SK-N-SH treated with all-trans-retinoic acid at 6 μM for 48 hours (cell line): ENCODE data around the gene ARID5A.

ENCODE experiments used
- ATAC-seq: fragments of 200-7000 bp; cut with Tn5 transposase; 3 replicates; pipeline ENCODE4 v1.9.1; 2020; ENCODE audit warnings: mild to moderate bottlenecking, moderate library complexity
- ARNTL ChIP-seq: fragments of 450-650 bp; formaldehyde crosslinking; IDR thresholded peaks from 2 replicates; pipeline ENCODE4 v1.5.0; 2020; ENCODE audit warnings: low read depth, mild to moderate bottlenecking, moderate library complexity, borderline replicate concordance
- CSDC2 ChIP-seq: fragments of 250-450 bp; sonication (Bioruptor Pico); IDR thresholded peaks from 2 replicates; pipeline ENCODE4 v1.5.0; 2020; ENCODE audit warnings: mild to moderate bottlenecking, moderate library complexity
- ESRRG ChIP-seq: fragments of 250-450 bp; sonication (Bioruptor Pico); IDR thresholded peaks from 2 replicates; pipeline ENCODE4 v1.6.1; 2021; ENCODE audit warnings: mild to moderate bottlenecking
- GLIS3 ChIP-seq: fragments of 250-450 bp; sonication (Bioruptor Pico); IDR thresholded peaks from 2 replicates; pipeline ENCODE4 v1.5.0; 2020; ENCODE audit warnings: mild to moderate bottlenecking, moderate library complexity
- ISL1 ChIP-seq: fragments of 250-450 bp; sonication (Bioruptor Pico); IDR thresholded peaks from 2 replicates; pipeline ENCODE4 v2.1.2; 2022; ENCODE audit warnings: mild to moderate bottlenecking, moderate library complexity
- OSR1 ChIP-seq: fragments of 250-450 bp; sonication (Bioruptor Pico); IDR thresholded peaks from 2 replicates; pipeline ENCODE4 v1.8.0; 2022; ENCODE audit warnings: moderate library complexity, mild to moderate bottlenecking, inconsistent platforms
- PPARA ChIP-seq: fragments of 250-450 bp; sonication (Bioruptor Pico); IDR thresholded peaks from 2 replicates; pipeline ENCODE4 v1.5.0; 2020; ENCODE audit warnings: mild to moderate bottlenecking, borderline replicate concordance
- RARB ChIP-seq: fragments of 250-450 bp; sonication (Bioruptor Pico); IDR thresholded peaks from 2 replicates; pipeline ENCODE4 v1.8.0; 2021; ENCODE audit warnings: mild to moderate bottlenecking, moderate library complexity
- SNAI2 ChIP-seq: fragments of 250-450 bp; sonication (Bioruptor Pico); IDR thresholded peaks from 2 replicates; pipeline ENCODE4 v1.5.0; 2020; ENCODE audit warnings: mild to moderate bottlenecking, moderate library complexity
- TCF4 ChIP-seq: fragments of 250-450 bp; sonication (Bioruptor Pico); IDR thresholded peaks from 2 replicates; pipeline ENCODE4 v1.8.0; 2021; ENCODE audit warnings: mild to moderate bottlenecking, moderate library complexity, borderline replicate concordance
- TOX ChIP-seq: fragments of 250-450 bp; sonication (Bioruptor Pico); IDR thresholded peaks from 2 replicates; pipeline ENCODE4 v1.8.0; 2021; ENCODE audit warnings: mild to moderate bottlenecking, moderate library complexity, borderline replicate concordance
- ZFP3 ChIP-seq: fragments of 250-450 bp; sonication (Bioruptor Pico); IDR thresholded peaks from 2 replicates; pipeline ENCODE4 v1.5.0; 2020; ENCODE audit warnings: mild to moderate bottlenecking, moderate library complexity
- ZFP30 ChIP-seq: fragments of 450-650 bp; formaldehyde crosslinking; IDR thresholded peaks from 2 replicates; pipeline ENCODE4 v1.5.0; 2022; ENCODE audit warnings: mild to moderate bottlenecking, moderate library complexity
- ZNF565 ChIP-seq: fragments of 450-650 bp; formaldehyde crosslinking; conservative IDR thresholded peaks from 2 replicates; pipeline ENCODE4 v1.5.0; 2020; ENCODE audit warnings: low read depth, mild to moderate bottlenecking, moderate library complexity
- TF ChIP-seq, protein P1 (sequence below): fragments of 250-450 bp; sonication (Bioruptor Pico); IDR thresholded peaks from 2 replicates; pipeline ENCODE4 v1.5.1; 2021; ENCODE audit warnings: mild to moderate bottlenecking, moderate library complexity
- TF ChIP-seq, protein P2 (sequence below): fragments of 250-450 bp; sonication (Bioruptor Pico); IDR thresholded peaks from 2 replicates; pipeline ENCODE4 v1.5.1; 2020; ENCODE audit warnings: low read depth, mild to moderate bottlenecking, moderate library complexity
- TF ChIP-seq, protein P3 (sequence below): fragments of 250-450 bp; sonication (Bioruptor Pico); IDR thresholded peaks from 2 replicates; pipeline ENCODE4 v1.5.0; 2020; ENCODE audit warnings: mild to moderate bottlenecking, moderate library complexity
- TF ChIP-seq, protein P4 (sequence below): fragments of 250-450 bp; sonication (Bioruptor Pico); IDR thresholded peaks from 2 replicates; pipeline ENCODE4 v1.8.0; 2020; ENCODE audit warnings: mild to moderate bottlenecking, moderate library complexity, borderline replicate concordance
- TF ChIP-seq, protein P5 (sequence below): fragments of 250-450 bp; sonication (Bioruptor Pico); IDR thresholded peaks from 2 replicates; pipeline ENCODE4 v1.8.0; 2021; ENCODE audit warnings: low read depth, mild to moderate bottlenecking, moderate library complexity, borderline replicate concordance

ARID5A gene

DNA sequence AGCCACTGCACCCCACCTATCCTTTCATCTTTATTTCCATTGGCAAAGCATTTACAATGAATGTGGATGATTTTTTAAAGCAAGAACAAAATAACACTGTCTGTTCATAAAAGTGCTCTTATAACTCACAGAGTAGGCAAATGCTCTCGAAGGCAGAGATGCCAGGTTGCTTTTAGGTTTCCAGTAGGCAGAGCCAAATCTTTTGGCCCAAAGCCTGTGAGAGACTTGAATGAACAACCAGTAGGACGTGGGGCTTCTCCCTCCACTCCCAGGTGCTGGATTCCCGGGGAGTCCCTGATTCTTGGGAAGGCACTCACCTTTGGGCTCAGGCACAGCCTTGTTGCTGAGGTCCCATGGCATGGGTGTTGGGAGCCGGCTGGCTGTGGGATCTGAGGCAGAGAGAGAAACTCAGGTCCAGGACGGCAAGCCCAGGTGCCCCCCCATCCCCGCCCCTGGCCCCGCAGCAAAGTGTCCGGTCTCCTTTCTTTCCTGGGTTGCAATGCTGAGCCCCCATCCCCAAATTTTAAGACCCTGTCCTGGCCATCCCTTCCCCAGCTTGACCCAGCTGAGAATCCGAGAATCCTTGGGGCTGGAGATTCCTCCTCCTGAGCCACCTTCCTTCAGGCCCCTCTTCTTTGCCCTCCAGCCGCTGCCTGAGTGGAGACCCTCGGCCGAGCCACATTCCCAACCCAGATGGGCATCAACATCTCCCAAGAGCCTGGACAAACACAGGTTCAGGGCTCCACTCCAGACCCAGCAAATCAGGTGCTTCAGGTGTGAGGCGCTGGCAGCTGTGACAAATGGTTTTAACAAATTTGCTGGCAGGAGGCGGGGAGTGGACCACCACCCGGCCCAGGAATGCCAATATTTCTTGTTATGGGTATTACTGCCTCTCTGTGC is 37.2 kb upstream of the ARID5A start (continued):
- TF ChIP-seq, protein P1, sequence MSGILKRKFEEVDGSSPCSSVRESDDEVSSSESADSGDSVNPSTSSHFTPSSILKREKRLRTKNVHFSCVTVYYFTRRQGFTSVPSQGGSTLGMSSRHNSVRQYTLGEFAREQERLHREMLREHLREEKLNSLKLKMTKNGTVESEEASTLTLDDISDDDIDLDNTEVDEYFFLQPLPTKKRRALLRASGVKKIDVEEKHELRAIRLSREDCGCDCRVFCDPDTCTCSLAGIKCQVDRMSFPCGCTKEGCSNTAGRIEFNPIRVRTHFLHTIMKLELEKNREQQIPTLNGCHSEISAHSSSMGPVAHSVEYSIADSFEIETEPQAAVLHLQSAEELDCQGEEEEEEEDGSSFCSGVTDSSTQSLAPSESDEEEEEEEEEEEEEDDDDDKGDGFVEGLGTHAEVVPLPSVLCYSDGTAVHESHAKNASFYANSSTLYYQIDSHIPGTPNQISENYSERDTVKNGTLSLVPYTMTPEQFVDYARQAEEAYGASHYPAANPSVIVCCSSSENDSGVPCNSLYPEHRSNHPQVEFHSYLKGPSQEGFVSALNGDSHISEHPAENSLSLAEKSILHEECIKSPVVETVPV, result no peak
- TF ChIP-seq, all 23 proteins: peak for 0

DNA sequence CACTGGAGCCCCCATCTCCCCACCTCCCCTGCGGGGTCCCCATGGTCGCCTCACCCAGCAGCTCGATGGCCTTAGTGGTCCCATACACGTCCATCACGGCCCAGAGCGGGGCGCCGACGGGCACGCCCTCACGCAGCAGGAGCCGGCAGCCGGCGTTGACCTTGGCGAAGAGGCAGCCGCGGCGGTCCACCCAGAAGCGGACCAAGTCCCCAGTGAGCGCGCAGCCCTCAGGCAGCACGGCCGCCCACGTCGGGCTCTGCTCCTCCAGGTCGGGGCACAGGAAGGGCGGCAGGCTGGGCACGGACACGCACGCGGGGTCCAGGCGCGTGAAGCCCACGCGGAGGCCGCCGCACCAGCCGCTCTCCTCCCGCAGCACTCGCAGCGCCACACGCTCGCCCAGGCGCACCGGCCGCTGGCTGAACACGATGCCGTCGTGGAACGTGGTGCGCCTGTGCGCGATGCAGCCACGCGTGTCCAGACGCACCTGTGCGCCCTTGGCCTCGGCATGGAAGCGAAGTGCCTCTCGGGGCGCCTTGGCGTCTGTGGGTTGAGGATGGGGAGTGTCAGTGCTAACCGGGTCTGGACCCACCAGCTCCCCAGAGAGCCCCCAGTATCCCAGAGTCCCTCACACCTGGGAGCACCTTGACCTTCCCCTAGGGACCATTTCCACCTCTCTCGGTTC is 36.0 kb upstream of the ARID5A start:
- TF ChIP-seq CSDC2 (CRISPR knock-in tag) (no peak), TOX (no peak), ESRRG (CRISPR knock-in tag) (no peak), SNAI2 (CRISPR knock-in tag) (no peak), ZFP3 (CRISPR knock-in tag) (no peak), PPARA (CRISPR knock-in tag) (no peak), RARB (CRISPR knock-in tag) (no peak), ZNF565 (CRISPR knock-in tag) (no peak), GLIS3 (CRISPR knock-in tag) (no peak), OSR1 (no peak), ISL1 (CRISPR knock-in tag) (no peak), TCF4 (CRISPR knock-in tag) (no peak), ZFP30 (CRISPR knock-in tag) (no peak), ARNTL (no peak)
- TF ChIP-seq, protein P2, sequence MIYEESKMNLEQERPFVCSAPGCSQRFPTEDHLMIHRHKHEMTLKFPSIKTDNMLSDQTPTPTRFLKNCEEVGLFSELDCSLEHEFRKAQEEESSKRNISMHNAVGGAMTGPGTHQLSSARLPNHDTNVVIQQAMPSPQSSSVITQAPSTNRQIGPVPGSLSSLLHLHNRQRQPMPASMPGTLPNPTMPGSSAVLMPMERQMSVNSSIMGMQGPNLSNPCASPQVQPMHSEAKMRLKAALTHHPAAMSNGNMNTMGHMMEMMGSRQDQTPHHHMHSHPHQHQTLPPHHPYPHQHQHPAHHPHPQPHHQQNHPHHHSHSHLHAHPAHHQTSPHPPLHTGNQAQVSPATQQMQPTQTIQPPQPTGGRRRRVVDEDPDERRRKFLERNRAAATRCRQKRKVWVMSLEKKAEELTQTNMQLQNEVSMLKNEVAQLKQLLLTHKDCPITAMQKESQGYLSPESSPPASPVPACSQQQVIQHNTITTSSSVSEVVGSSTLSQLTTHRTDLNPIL (CRISPR knock-in tag), result no peak
- TF ChIP-seq, protein P3, sequence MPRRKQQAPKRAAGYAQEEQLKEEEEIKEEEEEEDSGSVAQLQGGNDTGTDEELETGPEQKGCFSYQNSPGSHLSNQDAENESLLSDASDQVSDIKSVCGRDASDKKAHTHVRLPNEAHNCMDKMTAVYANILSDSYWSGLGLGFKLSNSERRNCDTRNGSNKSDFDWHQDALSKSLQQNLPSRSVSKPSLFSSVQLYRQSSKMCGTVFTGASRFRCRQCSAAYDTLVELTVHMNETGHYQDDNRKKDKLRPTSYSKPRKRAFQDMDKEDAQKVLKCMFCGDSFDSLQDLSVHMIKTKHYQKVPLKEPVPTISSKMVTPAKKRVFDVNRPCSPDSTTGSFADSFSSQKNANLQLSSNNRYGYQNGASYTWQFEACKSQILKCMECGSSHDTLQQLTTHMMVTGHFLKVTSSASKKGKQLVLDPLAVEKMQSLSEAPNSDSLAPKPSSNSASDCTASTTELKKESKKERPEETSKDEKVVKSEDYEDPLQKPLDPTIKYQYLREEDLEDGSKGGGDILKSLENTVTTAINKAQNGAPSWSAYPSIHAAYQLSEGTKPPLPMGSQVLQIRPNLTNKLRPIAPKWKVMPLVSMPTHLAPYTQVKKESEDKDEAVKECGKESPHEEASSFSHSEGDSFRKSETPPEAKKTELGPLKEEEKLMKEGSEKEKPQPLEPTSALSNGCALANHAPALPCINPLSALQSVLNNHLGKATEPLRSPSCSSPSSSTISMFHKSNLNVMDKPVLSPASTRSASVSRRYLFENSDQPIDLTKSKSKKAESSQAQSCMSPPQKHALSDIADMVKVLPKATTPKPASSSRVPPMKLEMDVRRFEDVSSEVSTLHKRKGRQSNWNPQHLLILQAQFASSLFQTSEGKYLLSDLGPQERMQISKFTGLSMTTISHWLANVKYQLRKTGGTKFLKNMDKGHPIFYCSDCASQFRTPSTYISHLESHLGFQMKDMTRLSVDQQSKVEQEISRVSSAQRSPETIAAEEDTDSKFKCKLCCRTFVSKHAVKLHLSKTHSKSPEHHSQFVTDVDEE (CRISPR knock-in tag), result no peak
- TF ChIP-seq, protein P4, sequence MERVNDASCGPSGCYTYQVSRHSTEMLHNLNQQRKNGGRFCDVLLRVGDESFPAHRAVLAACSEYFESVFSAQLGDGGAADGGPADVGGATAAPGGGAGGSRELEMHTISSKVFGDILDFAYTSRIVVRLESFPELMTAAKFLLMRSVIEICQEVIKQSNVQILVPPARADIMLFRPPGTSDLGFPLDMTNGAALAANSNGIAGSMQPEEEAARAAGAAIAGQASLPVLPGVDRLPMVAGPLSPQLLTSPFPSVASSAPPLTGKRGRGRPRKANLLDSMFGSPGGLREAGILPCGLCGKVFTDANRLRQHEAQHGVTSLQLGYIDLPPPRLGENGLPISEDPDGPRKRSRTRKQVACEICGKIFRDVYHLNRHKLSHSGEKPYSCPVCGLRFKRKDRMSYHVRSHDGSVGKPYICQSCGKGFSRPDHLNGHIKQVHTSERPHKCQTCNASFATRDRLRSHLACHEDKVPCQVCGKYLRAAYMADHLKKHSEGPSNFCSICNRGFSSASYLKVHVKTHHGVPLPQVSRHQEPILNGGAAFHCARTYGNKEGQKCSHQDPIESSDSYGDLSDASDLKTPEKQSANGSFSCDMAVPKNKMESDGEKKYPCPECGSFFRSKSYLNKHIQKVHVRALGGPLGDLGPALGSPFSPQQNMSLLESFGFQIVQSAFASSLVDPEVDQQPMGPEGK, result no peak
- no peak for ATAC-seq

DNA sequence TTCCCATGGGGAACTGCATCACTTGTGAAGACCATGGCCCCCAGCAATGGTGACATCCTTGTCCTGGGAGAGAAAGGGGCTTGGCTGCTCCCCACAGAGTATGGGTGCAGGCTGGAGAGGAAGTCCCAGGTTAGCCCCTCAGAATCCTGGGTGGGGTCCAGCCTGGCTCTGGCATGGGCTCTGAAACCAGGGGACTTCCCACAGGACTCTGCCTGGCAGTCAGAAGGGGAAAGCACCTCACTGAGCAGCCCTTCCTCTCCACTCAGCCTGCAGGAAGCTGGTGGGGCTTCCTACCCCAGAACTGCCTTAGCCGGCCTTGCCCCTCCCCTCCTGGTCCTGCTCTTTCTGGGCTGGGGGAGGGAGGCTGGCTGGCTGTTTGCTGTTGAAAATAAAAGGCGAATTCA is 35.1 kb upstream of the ARID5A start:
- no peak for ATAC-seq
- TF ChIP-seq TOX (no peak), RARB (CRISPR knock-in tag) (no peak), OSR1 (no peak), ESRRG (CRISPR knock-in tag) (no peak), ZNF565 (CRISPR knock-in tag) (no peak), CSDC2 (CRISPR knock-in tag) (no peak), ARNTL (no peak), PPARA (CRISPR knock-in tag) (no peak), SNAI2 (CRISPR knock-in tag) (no peak), ISL1 (CRISPR knock-in tag) (no peak)
- TF ChIP-seq, protein P4, result no peak
- TF ChIP-seq, protein P5, sequence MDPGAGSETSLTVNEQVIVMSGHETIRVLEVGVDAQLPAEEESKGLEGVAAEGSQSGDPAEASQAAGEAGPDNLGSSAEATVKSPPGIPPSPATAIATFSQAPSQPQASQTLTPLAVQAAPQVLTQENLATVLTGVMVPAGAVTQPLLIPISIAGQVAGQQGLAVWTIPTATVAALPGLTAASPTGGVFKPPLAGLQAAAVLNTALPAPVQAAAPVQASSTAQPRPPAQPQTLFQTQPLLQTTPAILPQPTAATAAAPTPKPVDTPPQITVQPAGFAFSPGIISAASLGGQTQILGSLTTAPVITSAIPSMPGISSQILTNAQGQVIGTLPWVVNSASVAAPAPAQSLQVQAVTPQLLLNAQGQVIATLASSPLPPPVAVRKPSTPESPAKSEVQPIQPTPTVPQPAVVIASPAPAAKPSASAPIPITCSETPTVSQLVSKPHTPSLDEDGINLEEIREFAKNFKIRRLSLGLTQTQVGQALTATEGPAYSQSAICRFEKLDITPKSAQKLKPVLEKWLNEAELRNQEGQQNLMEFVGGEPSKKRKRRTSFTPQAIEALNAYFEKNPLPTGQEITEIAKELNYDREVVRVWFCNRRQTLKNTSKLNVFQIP (CRISPR knock-in tag), result no peak
- TF ChIP-seq, protein P2 (CRISPR knock-in tag), result no peak
